Spleen (tissue), 11 donors: ENCODE data around the gene ESR2. TPM values are rescaled to one million over a fixed set of nuclear protein-coding genes. Genes with fewer than 3 reads are reported as not detected.
A peak's percentile ranks its signal among the peaks of the same experiment; 100 is the strongest.

ENCODE experiments used
- DNase-seq: peaks from one replicate; pipeline ENCODE4 v3.0.0-alpha.2; 2020
- H3K27ac ChIP-seq, 8 donors: fragments of 200-600 bp; sonication (generic) in 7 of 8; 1 replicate in 4 of 8; 2 replicates in 4 of 8; pipeline versions ENCODE4 v1.5.0 to v1.8.0; 2016 to 2021; ENCODE audit warnings: inconsistent platforms in 4 of 8, mild to moderate bottlenecking in 4 of 8, moderate library complexity in 1 of 8
- H3K27me3 ChIP-seq, 7 donors: fragments of 200-600 bp; sonication (generic) in 6 of 7; replicated peaks in 1 of 7; 1 replicate in 4 of 7; 2 replicates in 3 of 7; pipeline versions ENCODE4 v1.5.0 to v1.8.0; 2016 to 2021; ENCODE audit warnings: inconsistent platforms in 3 of 7, mild to moderate bottlenecking in 1 of 7
- H3K36me3 ChIP-seq, 6 donors: fragments of 200-600 bp; sonication (generic) in 5 of 6; 1 replicate in 4 of 6; 2 replicates in 2 of 6; pipeline versions ENCODE4 v1.5.0 to v1.8.0; 2016 to 2021; ENCODE audit warnings: inconsistent platforms in 2 of 6
- H3K4me1 ChIP-seq, 6 donors: fragments of 200-600 bp; sonication (generic) in 5 of 6; 1 replicate in 3 of 6; 2 replicates in 3 of 6; pipeline versions ENCODE4 v1.5.0 to v1.8.0; 2016 to 2021; ENCODE audit warnings: inconsistent platforms in 3 of 6
- H3K4me3 ChIP-seq, 8 donors: fragments of 200-600 bp; sonication (generic) in 7 of 8; 1 replicate in 4 of 8; 2 replicates in 4 of 8; pipeline versions ENCODE4 v1.5.0 to v1.8.0; 2016 to 2021; ENCODE audit warnings: inconsistent platforms in 4 of 8, mild to moderate bottlenecking in 4 of 8, moderate library complexity in 2 of 8
- H3K9me3 ChIP-seq, 8 donors: fragments of 200-600 bp; sonication (generic) in 7 of 8; 1 replicate in 4 of 8; 2 replicates in 4 of 8; pipeline versions ENCODE4 v1.5.0 to v1.8.0; 2016 to 2021; ENCODE audit warnings: inconsistent platforms in 4 of 8
- CTCF ChIP-seq, 11 experiments: fragments of 200-600 bp in 7 of 11; fragments of 450-650 bp in 4 of 11; sonication (generic) in 4 of 11; IDR thresholded peaks in 8 of 11; conservative IDR thresholded peaks in 3 of 11; 1 replicate in 7 of 11; 2 replicates in 4 of 11; pipeline versions ENCODE4 v1.4.0 to v1.8.0; 2016 to 2021; ENCODE audit warnings: antibody characterized with exemption in 11 of 11, inconsistent platforms in 4 of 11, mild to moderate bottlenecking in 1 of 11
- POLR2A ChIP-seq, 3 donors: fragments of 450-650 bp; IDR thresholded peaks; one replicate each; pipeline ENCODE4 v1.5.1; 2017; ENCODE audit warnings: antibody characterized with exemption in 3 of 3, mild to moderate bottlenecking in 1 of 3
- POLR2AphosphoS5 ChIP-seq, 3 donors: sonication (generic); formaldehyde crosslinking; IDR thresholded peaks; one replicate each; pipeline ENCODE4 v1.5.1; 2017; ENCODE audit warnings: antibody characterized with exemption in 3 of 3
- WGBS, 5 donors: extraction: QIAGEN DNeasy Blood & Tissue Kit in 3 of 5; methylation state at CpG; one replicate each; pipeline versions ENCODE4 v1.1.5 to v1.1.7; 2013 to 2018; 5-methylcytosine and 5-hydroxymethylcytosine counted together
- intact Hi-C: fragments of 100-400 bp; cut with DNase I; formaldehyde crosslinking; loops from one replicate; pipeline ENCODE4 v1.15.0; 2023; ENCODE audit warnings: low total_unique reads
- polyA plus RNA-seq, 3 donors: library from polyadenylated mRNA; stranded (reverse); fragments of 200-250 nt; gene quantifications; one replicate each; pipeline ENCODE4 v1.2.1, GENCODE V29; 2013
- total RNA-seq, 7 donors: library from RNA; depleted of rRNA in 3 of 7; stranded (reverse); fragments of >200 nt in 3 of 7; fragmentation: NEBNext Ultra II Directional in 4 of 7; extraction: Animal tissue kit (Norgen Biotek cat#: 25700) in 4 of 7; gene quantifications; one replicate each; pipeline versions ENCODE4 v1.1.0 to v1.2.1, GENCODE V29; 2016 to 2021
- donor health status: healthy with polysubstance abuse.
- donor health status: DM: no; HTN: no; CAD: no; lungs with moderate emphysema.
- donor health status: DM: no; HTN: no; CAD: no.
- donor health status: Bipolar disorder and iron deficiency.
- donor health status: healthy.
- donor health status: DM: no; HTN: no; CAD: no.
- donor health status: DM: yes; HTN: yes; CAD: no.

Gene ESR2
- total and polyA plus RNA-seq, 10 donors, result 0.93 to 9.0 (median 3.8) TPM

GRCh38 chr14:64203366-64204006 is 90.7 kb downstream of the ESR2 start:
- DNase-seq, result no peak
- Histone ChIP-seq H3K36me3 (peaks cover 0 to 29% (median 1%) of the 10 kb centered on the region in 6 donors), H3K4me1 (peaks cover 0 to 27% (median 4%) of the 10 kb centered on the region in 6 donors), H3K9me3 (no peaks in the 10 kb centered on the region), H3K4me3 (no peak overlapping the region), H3K27me3 (no peaks in the 10 kb centered on the region), H3K27ac (no peak overlapping the region)
- no peak for TF ChIP-seq POLR2AphosphoS5 (IDR thresholded peaks at IDR 0.05)
- intact Hi-C loops, result no loop called here
- 90 to 93% (median 92%) methylated on average over 4 of the region's 4 CpGs for WGBS, 5 donors

DNA sequence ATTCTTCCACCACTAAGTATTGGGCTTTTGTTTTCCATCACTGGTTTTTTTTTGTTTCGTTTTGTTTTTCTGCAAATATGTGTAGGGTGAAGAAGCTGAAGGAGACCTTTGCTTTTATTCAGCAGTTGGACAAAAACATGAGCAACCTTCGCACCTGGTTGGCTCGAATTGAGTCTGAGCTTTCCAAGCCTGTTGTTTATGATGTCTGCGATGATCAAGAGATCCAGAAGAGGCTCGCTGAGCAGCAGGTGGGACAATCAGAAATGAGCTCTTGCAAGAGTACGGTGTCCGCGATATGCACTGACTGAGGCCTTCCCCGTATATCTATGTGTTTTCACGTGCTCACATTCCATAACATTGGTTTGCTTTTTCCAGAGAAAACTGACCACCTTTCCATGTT is 91.5 kb downstream of the ESR2 start:
- no peak for TF ChIP-seq POLR2A (IDR thresholded peaks at IDR 0.05)
- TF ChIP-seq CTCF (IDR thresholded peaks at IDR 0.05 in 8 of 11, conservative IDR thresholded peaks at IDR 0.05 in 3 of 11), result no peak
- TF ChIP-seq POLR2AphosphoS5 (IDR thresholded peaks at IDR 0.05), result no peak

DNA sequence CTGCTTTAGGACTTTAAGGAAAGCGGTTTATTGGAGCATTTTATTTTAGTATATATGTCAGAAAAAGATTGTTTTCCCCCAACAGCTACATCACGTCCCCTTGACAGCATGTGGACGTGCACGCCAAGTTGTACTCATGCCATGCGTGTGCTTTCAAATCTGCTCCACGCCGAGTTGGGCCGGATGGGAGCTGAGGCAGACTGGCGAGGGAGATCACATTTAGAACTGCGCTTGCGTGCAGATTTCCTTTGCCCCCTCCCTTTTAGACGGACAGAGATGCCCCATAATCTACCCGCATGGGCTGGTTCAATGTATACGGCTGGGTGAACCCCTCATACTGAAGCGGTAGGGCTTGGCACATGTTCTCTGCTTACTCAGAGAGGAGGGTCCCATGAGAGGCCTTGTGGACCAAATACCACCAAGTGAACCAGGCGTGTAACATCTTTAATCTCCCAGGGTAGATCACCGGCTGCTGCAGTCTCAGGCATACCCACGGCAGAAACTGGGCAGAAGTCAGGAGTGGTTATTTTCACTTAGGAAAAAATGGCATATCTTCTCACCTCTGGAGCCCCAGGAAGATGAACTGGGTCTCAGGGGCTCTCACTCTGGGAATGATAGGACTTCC is 92.1 kb downstream of the ESR2 start:
- TF ChIP-seq POLR2A (IDR thresholded peaks at IDR 0.05), result no peak
- TF ChIP-seq POLR2AphosphoS5 (IDR thresholded peaks at IDR 0.05), result no peak
- no peak for TF ChIP-seq CTCF (IDR thresholded peaks at IDR 0.05 in 8 of 11, conservative IDR thresholded peaks at IDR 0.05 in 3 of 11)
- H3K27me3 ChIP-seq, result no peaks in the 10 kb centered on the region
- DNase-seq, result no peak
- intact Hi-C loops, result no loop called here
- H3K36me3 ChIP-seq, result peaks cover 0 to 22% (median 0%) of the 10 kb centered on the region in 6 donors
- WGBS, 5 donors, result 92 to 96% (median 93%) methylated on average over 17 to 18 of the region's 18 CpGs
- H3K4me1 ChIP-seq, result peaks cover 7 to 42% (median 19%) of the 10 kb centered on the region in 6 donors
- peak overlapping the region in 1 of 8 donors; percentile 6 for H3K27ac ChIP-seq
- no peak overlapping the region for H3K4me3 ChIP-seq
- H3K9me3 ChIP-seq, result no peaks in the 10 kb centered on the region

More for the DNA sequence above, 91.5 kb downstream of the ESR2 start:
- peaks cover 0 to 22% (median 0%) of the 10 kb centered on the region in 6 donors for H3K36me3 ChIP-seq
- H3K4me3 ChIP-seq, result no peak overlapping the region
- no peaks in the 10 kb centered on the region for H3K27me3 ChIP-seq
- H3K27ac ChIP-seq, result no peak overlapping the region
- 85 to 95% (median 90%) methylated on average over 10 of the region's 10 CpGs for WGBS, 5 donors
- intact Hi-C loops, result no loop called here
- H3K9me3 ChIP-seq, result no peaks in the 10 kb centered on the region
- DNase-seq, result no peak
- peaks cover 5 to 35% (median 12%) of the 10 kb centered on the region in 6 donors for H3K4me1 ChIP-seq

- no peaks in the 10 kb centered on the region for H3K9me3 ChIP-seq
- no peaks in the 10 kb centered on the region for H3K27me3 ChIP-seq
- peaks cover 8 to 49% (median 25%) of the 10 kb centered on the region in 6 donors for H3K4me1 ChIP-seq
- DNase-seq, result no peak
- TF ChIP-seq POLR2A (IDR thresholded peaks at IDR 0.05) (no peak), POLR2AphosphoS5 (IDR thresholded peaks at IDR 0.05) (peak in 1 of 3 donors; percentile 15)
- peak overlapping the region in 6 of 8 donors; percentile 14 to 55 (median 28) for H3K27ac ChIP-seq
- intact Hi-C loops, result no loop called here
- WGBS, 5 donors, result 79 to 97% (median 84%) methylated on average over 7 of the region's 7 CpGs
- H3K36me3 ChIP-seq, result peaks cover 0 to 22% (median 0%) of the 10 kb centered on the region in 6 donors
- H3K4me3 ChIP-seq, result no peak overlapping the region
Measured at GRCh38 chr14:64201296-64201695, 92.9 kb downstream of the ESR2 start.

GRCh38 chr14:64200170-64200569 is 94.0 kb downstream of the ESR2 start:
- peaks cover 18 to 61% (median 36%) of the 10 kb centered on the region in 6 donors for H3K4me1 ChIP-seq

More at GRCh38 chr14:64200170-64200569, 94.0 kb downstream of the ESR2 start:
- Histone ChIP-seq H3K9me3 (no peaks in the 10 kb centered on the region), H3K27ac (peak overlapping the region in 7 of 8 donors; percentile 5 to 55 (median 33)), H3K4me3 (no peak overlapping the region), H3K36me3 (peaks cover 0 to 22% (median 0%) of the 10 kb centered on the region in 6 donors), H3K27me3 (no peaks in the 10 kb centered on the region)
- DNase-seq, result no peak
- intact Hi-C loops, result no loop called here
- WGBS, 5 donors, result 58 to 82% (median 72%) methylated on average over 4 of the region's 4 CpGs
- no peak for TF ChIP-seq POLR2A (IDR thresholded peaks at IDR 0.05)
- peak; percentile 9 to 68 (median 61) for TF ChIP-seq POLR2AphosphoS5 (IDR thresholded peaks at IDR 0.05)
